Esophagus squamous epithelium (tissue), 4 donors: ENCODE measurements around the gene GTPBP4.

Source experiments
- POLR2A ChIP-seq, 4 donors: fragments of 450-650 bp; IDR thresholded peaks; one replicate each; pipeline ENCODE4 v1.6.1; 2017; ENCODE audit warnings: antibody characterized with exemption in 4 of 4, mild to moderate bottlenecking in 4 of 4, moderate library complexity in 3 of 4
- TF ChIP-seq, protein P1 (sequence below), 6 experiments: fragments of 450-650 bp in 4 of 6; fragments of 200-600 bp in 2 of 6; sonication (generic) in 2 of 6; IDR thresholded peaks; one replicate each; pipeline ENCODE4 v1.5.1; 2016 to 2019; ENCODE audit warnings: antibody characterized with exemption in 6 of 6, mild to moderate bottlenecking in 4 of 6, moderate library complexity in 4 of 6

DNA sequence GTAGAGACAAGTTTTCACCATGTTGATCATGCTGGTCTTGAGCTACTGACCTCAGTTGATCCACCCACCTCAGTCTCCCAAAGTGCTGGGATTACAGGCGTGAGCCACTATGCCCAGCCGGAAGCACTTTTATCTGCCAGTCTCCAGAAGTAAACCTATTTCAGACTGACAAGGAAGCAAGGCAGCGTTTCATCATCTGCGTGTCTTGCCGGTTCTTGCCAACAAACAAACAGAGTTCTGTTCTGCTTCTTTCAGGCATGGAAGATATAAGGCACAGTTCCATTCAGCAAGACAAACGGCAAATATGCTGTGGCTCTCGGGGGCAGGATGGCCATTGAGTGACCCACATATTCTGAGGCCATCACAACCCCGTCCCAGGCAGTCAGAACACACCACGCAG is 41.2 kb upstream of the GTPBP4 start:
- no peak for TF ChIP-seq POLR2A (IDR thresholded peaks at IDR 0.05)
- TF ChIP-seq, protein P1, sequence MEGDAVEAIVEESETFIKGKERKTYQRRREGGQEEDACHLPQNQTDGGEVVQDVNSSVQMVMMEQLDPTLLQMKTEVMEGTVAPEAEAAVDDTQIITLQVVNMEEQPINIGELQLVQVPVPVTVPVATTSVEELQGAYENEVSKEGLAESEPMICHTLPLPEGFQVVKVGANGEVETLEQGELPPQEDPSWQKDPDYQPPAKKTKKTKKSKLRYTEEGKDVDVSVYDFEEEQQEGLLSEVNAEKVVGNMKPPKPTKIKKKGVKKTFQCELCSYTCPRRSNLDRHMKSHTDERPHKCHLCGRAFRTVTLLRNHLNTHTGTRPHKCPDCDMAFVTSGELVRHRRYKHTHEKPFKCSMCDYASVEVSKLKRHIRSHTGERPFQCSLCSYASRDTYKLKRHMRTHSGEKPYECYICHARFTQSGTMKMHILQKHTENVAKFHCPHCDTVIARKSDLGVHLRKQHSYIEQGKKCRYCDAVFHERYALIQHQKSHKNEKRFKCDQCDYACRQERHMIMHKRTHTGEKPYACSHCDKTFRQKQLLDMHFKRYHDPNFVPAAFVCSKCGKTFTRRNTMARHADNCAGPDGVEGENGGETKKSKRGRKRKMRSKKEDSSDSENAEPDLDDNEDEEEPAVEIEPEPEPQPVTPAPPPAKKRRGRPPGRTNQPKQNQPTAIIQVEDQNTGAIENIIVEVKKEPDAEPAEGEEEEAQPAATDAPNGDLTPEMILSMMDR (IDR thresholded peaks at IDR 0.05) = no peak
